GM21825 (cell line): Measurements from ENCODE around the gene PPP1R13B.
"Not testable (repeated sequence)": the region's sequence is repeated elsewhere in the genome, so short reads cannot be mapped to it uniquely, and the experiment has no call there.

ENCODE experiments used
- ATAC-seq: cut with Tn5 transposase; IDR thresholded peaks from one replicate; pipeline ENCODE4 v1.9.1; 2021; ENCODE audit warnings: mild to moderate bottlenecking, moderate library complexity; ENCODE audit not compliant: unreplicated experiment

Gene PPP1R13B

GRCh38 chr14:103859416-103860202 lies 12.2 kb upstream of the PPP1R13B start:
- no peak for ATAC-seq

DNA sequence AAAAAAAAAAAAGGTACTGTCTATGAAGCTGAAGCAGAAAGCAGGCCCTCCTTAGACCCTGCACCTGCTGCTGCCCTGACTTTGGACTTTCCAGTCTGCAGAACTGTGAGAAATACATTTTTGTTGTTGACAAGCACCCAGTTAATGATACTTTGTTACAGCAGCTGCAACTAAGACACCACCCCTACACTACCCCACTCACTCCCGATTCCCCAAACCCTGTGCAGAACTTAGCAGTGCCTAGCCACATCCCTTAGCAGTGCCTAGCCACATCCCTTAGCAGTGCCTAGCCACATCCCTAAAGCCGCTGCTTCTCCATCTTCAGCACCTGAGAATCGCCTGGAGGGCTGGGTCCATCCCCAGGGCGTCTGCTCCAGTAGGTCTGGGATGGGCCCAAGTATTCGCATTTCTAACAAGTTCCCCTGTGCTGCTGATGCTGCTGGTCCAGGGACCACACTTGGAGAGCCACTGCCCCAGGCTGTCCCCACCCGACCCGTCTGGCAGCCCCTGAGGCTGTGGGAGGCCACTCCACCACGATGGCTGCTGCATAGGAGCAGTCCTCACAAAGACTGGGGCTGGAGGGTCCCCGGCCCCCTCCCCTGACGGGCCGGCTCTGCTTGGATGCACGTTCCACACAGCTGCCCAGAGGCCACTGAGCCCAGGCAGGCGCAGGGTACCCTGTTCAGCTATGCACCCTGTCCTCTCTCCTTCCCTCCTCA lies 10.8 kb upstream of the PPP1R13B start:
- ATAC-seq: no peak

GRCh38 chr14:103857256-103857655 lies 9.9 kb upstream of the PPP1R13B start:
- no peak for ATAC-seq

DNA sequence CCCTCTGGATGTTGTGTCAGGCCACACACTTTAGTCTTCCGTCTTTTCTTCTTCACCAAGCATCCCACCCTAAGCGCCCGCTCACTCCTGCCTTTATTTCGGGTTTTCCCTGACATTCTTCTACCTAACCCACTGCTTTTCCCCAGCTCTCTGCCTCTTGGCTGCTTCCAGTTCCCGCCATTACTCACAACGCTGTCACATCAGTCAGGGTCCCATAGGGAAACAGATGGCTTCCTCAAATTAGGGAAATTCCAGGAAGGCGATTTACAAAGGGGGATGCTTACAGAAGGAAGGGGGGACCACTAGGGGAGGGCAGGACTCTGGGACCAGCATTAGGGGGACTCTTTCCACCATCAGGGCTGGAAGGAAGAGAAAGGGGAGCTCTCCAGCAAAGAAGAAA lies 9.2 kb upstream of the PPP1R13B start:
- no peak for ATAC-seq

- no peak for ATAC-seq
These were observed 8.7 kb upstream of the PPP1R13B start for GRCh38 chr14:103856105-103856504.

- ATAC-seq: no peak
These were observed 8.3 kb upstream of the PPP1R13B start for GRCh38 chr14:103855734-103856095.

GRCh38 chr14:103854822-103855733 lies 7.7 kb upstream of the PPP1R13B start:
- no peak for ATAC-seq

GRCh38 chr14:103854017-103854808 lies 6.8 kb upstream of the PPP1R13B start:
- no peak for ATAC-seq

DNA sequence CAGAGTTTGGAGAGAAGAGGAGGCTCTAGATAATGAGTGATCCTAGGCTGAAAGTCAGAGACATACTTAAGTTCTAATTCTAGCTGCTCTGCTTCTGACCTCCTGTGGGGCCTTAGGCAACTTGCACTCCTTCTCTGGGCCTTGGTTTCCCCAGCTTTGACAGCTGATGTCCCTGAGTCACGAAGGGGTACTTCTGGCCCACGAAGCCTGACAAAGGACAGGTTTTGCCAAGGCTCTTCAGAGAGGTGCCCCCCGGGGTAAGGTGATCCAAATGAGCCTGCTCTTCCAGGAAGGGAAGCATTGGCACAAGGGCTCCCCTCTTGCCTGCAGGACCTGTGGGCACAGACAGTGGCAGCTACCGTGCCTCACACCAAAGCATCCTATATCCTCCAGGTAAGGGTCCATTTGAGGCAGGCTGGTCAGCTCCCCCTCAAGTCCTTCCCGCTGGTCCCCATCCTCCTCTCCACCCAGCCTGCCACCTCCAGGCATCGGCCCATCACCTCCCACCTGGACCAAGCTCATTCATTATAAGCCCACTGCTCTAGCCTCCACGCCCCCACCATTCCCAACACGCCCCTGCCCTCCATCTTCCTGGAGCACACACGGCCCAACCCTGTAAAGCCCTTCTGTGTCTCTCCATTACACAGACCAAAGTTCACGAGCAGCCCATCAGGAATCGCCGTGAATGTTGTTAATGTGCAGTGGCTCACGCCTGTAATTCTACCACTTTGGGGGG lies 1.9 kb upstream of the PPP1R13B start:
- ATAC-seq: no peak

- no peak for ATAC-seq
These were observed 1.1 kb upstream of the PPP1R13B start for GRCh38 chr14:103848175-103849077.

- peak; percentile 33 for ATAC-seq
These were observed 578 bp downstream of the PPP1R13B start for GRCh38 chr14:103846543-103847450.

DNA sequence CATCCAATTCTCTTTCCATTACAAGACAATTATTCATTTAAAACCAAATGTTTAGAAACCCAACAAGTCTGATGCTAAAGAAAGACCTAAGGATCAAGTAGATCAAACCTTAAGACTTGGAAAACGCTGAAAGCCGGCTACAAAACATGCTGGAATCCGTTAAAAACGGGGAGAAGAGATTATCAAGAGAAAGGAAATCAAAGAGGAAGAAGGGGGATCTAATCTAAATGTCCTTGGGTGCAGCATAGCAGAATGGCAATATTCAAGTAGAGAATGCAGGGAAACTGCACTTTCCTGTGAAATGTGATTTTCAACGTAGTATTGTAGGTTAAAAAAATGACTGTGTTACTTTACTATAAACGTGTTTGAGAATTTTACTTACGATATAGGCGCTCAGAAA lies 1.3 kb downstream of the PPP1R13B start:
- no peak for ATAC-seq

DNA sequence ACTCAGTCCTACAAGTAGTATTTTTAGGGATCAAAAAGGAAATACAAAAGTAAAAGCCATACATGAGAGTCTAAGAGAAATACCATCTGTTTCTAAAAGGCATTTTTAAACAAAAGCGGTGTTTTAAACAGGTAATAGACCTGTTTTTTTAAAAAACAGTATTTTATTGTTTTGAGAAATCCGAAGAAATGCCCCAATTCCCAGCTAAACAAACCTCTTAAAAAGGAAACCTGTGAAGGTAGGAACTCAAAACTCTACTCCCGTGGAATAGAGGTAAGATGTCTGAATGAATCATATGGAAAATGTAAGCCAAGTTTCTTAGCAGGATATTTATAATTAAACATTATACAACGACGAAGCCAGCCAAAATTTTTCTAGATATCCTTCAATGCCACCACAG lies 2.0 kb downstream of the PPP1R13B start:
- no peak for ATAC-seq

DNA sequence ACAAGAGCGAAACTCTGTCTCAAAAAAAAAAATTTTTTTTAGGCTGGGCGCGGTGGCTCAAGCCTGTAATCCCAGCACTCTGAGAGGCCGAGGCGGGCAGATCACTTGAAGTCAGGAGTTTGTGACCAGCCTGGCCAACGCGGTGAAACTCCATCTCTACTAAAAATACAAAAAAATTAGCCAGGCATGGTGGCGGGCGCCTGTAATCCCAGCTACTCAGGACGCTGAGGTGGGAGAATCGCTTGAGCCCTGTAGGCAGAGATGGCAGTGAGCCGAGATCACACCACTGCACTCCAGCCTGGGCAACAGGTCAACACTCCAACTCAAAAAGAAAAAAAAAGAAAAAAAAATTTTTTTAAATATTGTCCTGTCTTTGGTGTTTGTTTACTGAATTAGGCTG lies 6.1 kb downstream of the PPP1R13B start:
- ATAC-seq: not testable (repeated sequence)

GRCh38 chr14:103840014-103840413 lies 7.4 kb downstream of the PPP1R13B start:
- ATAC-seq: no peak

GRCh38 chr14:103839579-103839978 lies 7.8 kb downstream of the PPP1R13B start:
- ATAC-seq: no peak

DNA sequence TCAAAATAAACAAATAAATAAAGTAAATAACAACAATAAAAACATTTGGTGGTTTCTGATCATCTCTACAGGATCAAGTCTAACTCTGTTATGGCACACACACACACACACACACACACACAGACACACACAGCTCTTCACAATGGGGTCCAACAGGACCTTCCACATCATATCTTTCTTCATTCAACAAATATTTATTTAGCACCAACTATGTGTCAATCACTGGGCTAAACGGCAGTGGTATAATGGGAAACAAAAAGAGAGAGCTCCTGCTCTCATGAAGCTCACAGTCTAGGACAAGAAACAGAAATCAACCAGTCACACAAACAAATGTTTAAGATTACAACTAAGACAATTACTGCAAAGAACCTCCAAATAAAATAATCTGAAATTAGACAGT lies 9.3 kb downstream of the PPP1R13B start:
- no peak for ATAC-seq
